BLaER1 treated with 17β-estradiol and CSF1 and Interleukin-3, amounts not matched to agents 10 nM and 100 nM (cell line): ENCODE results near the gene DHRS3.

Source experiments
- H3K27ac ChIP-seq, 11 experiments: shearing (Covaris generic); formaldehyde crosslinking; 2 replicates each; pipeline ENCODE4 v1.8.1; 2022
- H3K27me3 ChIP-seq, 11 experiments: shearing (Covaris generic); formaldehyde crosslinking; 2 replicates each; pipeline ENCODE4 v1.8.1; 2022
- H3K36me3 ChIP-seq, 11 experiments: shearing (Covaris generic); formaldehyde crosslinking; 2 replicates each; pipeline ENCODE4 v1.8.1; 2022
- H3K4me1 ChIP-seq, 10 experiments: shearing (Covaris generic); formaldehyde crosslinking; 2 replicates each; pipeline ENCODE4 v1.8.1; 2022
- H3K4me2 ChIP-seq, 11 experiments: shearing (Covaris generic); formaldehyde crosslinking; 2 replicates each; pipeline ENCODE4 v1.8.1; 2022
- H3K4me3 ChIP-seq, 10 experiments: shearing (Covaris generic); formaldehyde crosslinking; 2 replicates each; pipeline ENCODE4 v1.8.1; 2022
- H3K9ac ChIP-seq, 11 experiments: shearing (Covaris generic); formaldehyde crosslinking; 2 replicates each; pipeline ENCODE4 v1.8.1; 2022
- H3K9me3 ChIP-seq, 11 experiments: shearing (Covaris generic); formaldehyde crosslinking; replicated peaks in 1 of 11; 2 replicates each; pipeline ENCODE4 v1.8.1; 2022
- H4K20me1 ChIP-seq, 11 experiments: shearing (Covaris generic); formaldehyde crosslinking; 2 replicates each; pipeline ENCODE4 v1.8.1; 2022
- Cebpa-rat ChIP-seq, 11 experiments: shearing (Covaris generic); IDR thresholded peaks; 2 replicates each; pipeline ENCODE4 v1.8.1; 2022

Gene DHRS3

GRCh38 chr1:12548973-12549459, 69.0 kb downstream of the DHRS3 start:
- Histone ChIP-seq H3K4me3 (no peak overlapping the region), H3K4me2 (peak overlapping the region; percentile 46 to 76 (median 65); a peak in 21 of 22 replicates), H3K27ac (peak overlapping the region in 4 of 11 experiments; percentile 5 to 40 (median 22); a peak in 6 of 22 replicates), H4K20me1 (no peaks in the 10 kb centered on the region; a peak in 1 of 22 replicates), H3K36me3 (no peaks in the 10 kb centered on the region), H3K9me3 (no peaks in the 10 kb centered on the region; a peak in 1 of 22 replicates), H3K9ac (no peak overlapping the region), H3K27me3 (no peaks in the 10 kb centered on the region), H3K4me1 (peaks cover 15 to 66% (median 60%) of the 10 kb centered on the region in 10 experiments)
- no peak for TF ChIP-seq Cebpa-rat (IDR thresholded peaks at IDR 0.05)

GRCh38 chr1:12548279-12548972, 69.6 kb downstream of the DHRS3 start:
- peak overlapping the region in 6 of 11 experiments; percentile 63 to 81 (median 70); a peak in 6 of 22 replicates for H3K4me2 ChIP-seq
- no peak overlapping the region for H3K4me3 ChIP-seq
- TF ChIP-seq Cebpa-rat (IDR thresholded peaks at IDR 0.05): no peak
- peak overlapping the region in 1 of 11 experiments; percentile 5; a peak in 1 of 22 replicates for H3K27ac ChIP-seq
- H3K4me1 ChIP-seq: peaks cover 15 to 72% (median 63%) of the 10 kb centered on the region in 10 experiments
- no peaks in the 10 kb centered on the region for H3K9me3 ChIP-seq
- no peaks in the 10 kb centered on the region for H3K36me3 ChIP-seq
- no peaks in the 10 kb centered on the region; a peak in 1 of 22 replicates for H4K20me1 ChIP-seq
- no peaks in the 10 kb centered on the region for H3K27me3 ChIP-seq
- H3K9ac ChIP-seq: no peak overlapping the region

GRCh38 chr1:12547586-12548225, 70.3 kb downstream of the DHRS3 start:
- no peaks in the 10 kb centered on the region; a peak in 1 of 22 replicates for H4K20me1 ChIP-seq
- peak overlapping the region in 9 of 11 experiments; percentile 39 to 81 (median 67); a peak in 15 of 22 replicates for H3K4me2 ChIP-seq
- H3K4me3 ChIP-seq: no peak overlapping the region
- no peaks in the 10 kb centered on the region for H3K36me3 ChIP-seq
- H3K27me3 ChIP-seq: no peaks in the 10 kb centered on the region
- no peak overlapping the region for H3K9ac ChIP-seq
- TF ChIP-seq Cebpa-rat (IDR thresholded peaks at IDR 0.05): no peak
- no peaks in the 10 kb centered on the region for H3K9me3 ChIP-seq
- H3K27ac ChIP-seq: peak overlapping the region in 1 of 11 experiments; percentile 5; a peak in 1 of 22 replicates
- peaks cover 15 to 78% (median 63%) of the 10 kb centered on the region in 10 experiments for H3K4me1 ChIP-seq

GRCh38 chr1:12546771-12547585, 71.0 kb downstream of the DHRS3 start:
- TF ChIP-seq Cebpa-rat (IDR thresholded peaks at IDR 0.05): no peak
- no peak overlapping the region for H3K9ac ChIP-seq

GRCh38 chr1:12544992-12545391, 73.0 kb downstream of the DHRS3 start:
- peak overlapping the region in 1 of 11 experiments; percentile 19; a peak in 1 of 22 replicates for H3K27ac ChIP-seq
- H3K4me3 ChIP-seq: no peak overlapping the region
- no peaks in the 10 kb centered on the region; a peak in 1 of 22 replicates for H4K20me1 ChIP-seq
- H3K4me2 ChIP-seq: peak overlapping the region; percentile 45 to 81 (median 68)
- H3K4me1 ChIP-seq: peaks cover 26 to 92% (median 76%) of the 10 kb centered on the region in 10 experiments
- no peak for TF ChIP-seq Cebpa-rat (IDR thresholded peaks at IDR 0.05)
- peak overlapping the region in 1 of 11 experiments; percentile 32; a peak in 1 of 22 replicates for H3K9ac ChIP-seq
- no peaks in the 10 kb centered on the region for H3K27me3 ChIP-seq
- H3K9me3 ChIP-seq: no peaks in the 10 kb centered on the region
- no peaks in the 10 kb centered on the region for H3K36me3 ChIP-seq

More at GRCh38 chr1:12546771-12547585, 71.0 kb downstream of the DHRS3 start:
- H3K27me3 ChIP-seq: no peaks in the 10 kb centered on the region
- H3K4me1 ChIP-seq: peaks cover 15 to 83% (median 68%) of the 10 kb centered on the region in 10 experiments
- H3K4me2 ChIP-seq: peak overlapping the region in 9 of 11 experiments; percentile 39 to 81 (median 67); a peak in 18 of 22 replicates
- no peaks in the 10 kb centered on the region for H3K9me3 ChIP-seq
- no peaks in the 10 kb centered on the region for H3K36me3 ChIP-seq
- H3K27ac ChIP-seq: 0 out of 22 replicates have a peak overlapping the region, but pooled peaks of 1 of the 11 experiments have one; percentile 1
- H3K4me3 ChIP-seq: no peak overlapping the region
- H4K20me1 ChIP-seq: no peaks in the 10 kb centered on the region; a peak in 1 of 22 replicates

GRCh38 chr1:12544357-12544756, 73.7 kb downstream of the DHRS3 start:
- Histone ChIP-seq H3K27me3 (no peaks in the 10 kb centered on the region), H3K4me2 (peak overlapping the region in 5 of 11 experiments; percentile 63 to 81 (median 74); a peak in 6 of 22 replicates), H3K9me3 (no peaks in the 10 kb centered on the region), H3K27ac (no peak overlapping the region), H4K20me1 (no peaks in the 10 kb centered on the region; a peak in 1 of 22 replicates), H3K36me3 (no peaks in the 10 kb centered on the region), H3K4me1 (peaks cover 22 to 86% (median 70%) of the 10 kb centered on the region in 10 experiments), H3K9ac (no peak overlapping the region), H3K4me3 (no peak overlapping the region)
- no peak for TF ChIP-seq Cebpa-rat (IDR thresholded peaks at IDR 0.05)

- Histone ChIP-seq H4K20me1 (no peaks in the 10 kb centered on the region; a peak in 1 of 22 replicates), H3K4me3 (no peak overlapping the region), H3K4me1 (peaks cover 19 to 80% (median 64%) of the 10 kb centered on the region in 10 experiments), H3K27me3 (no peaks in the 10 kb centered on the region), H3K36me3 (no peaks in the 10 kb centered on the region), H3K27ac (no peak overlapping the region), H3K4me2 (peak overlapping the region in 4 of 11 experiments; percentile 2 to 81 (median 75); a peak in 4 of 22 replicates), H3K9me3 (no peaks in the 10 kb centered on the region), H3K9ac (no peak overlapping the region)
- TF ChIP-seq Cebpa-rat (IDR thresholded peaks at IDR 0.05): no peak
Measured at GRCh38 chr1:12543740-12544154, 74.3 kb downstream of the DHRS3 start.
